ENCODE measurements around the gene P4HA1.

DNA sequence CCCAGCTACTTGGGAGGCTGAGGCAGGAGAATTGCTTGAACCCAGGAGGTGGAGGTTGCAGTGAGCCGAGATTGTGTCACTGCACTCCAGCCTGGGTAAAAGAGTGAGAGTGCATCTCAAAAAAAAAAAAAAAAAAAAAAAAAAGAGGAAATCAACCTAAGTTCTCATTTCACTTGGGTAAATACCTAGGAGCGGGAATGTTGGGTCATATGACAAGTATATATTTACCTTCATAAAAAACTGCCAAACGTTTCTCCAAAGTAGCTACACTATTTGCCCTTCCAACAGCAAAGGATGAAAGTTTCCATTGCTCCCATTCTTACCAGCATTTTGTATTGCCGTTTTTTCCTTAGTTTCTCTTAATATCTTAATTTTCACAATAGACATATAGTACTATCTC, 9.8 kb downstream of the P4HA1 start:
- TF ChIP-seq ZNF175 (CRISPR knock-in tag; IDR thresholded peaks at IDR 0.05; ENCODE audit: low read depth) (no peak), ETV5 (CRISPR knock-in tag; IDR thresholded peaks at IDR 0.05; ENCODE audit: low read depth) (no peak), RAD51 (IDR thresholded peaks at IDR 0.05; ENCODE audit: borderline replicate concordance, low read depth) (no peak), SP2 (IDR thresholded peaks at IDR 0.05; ENCODE audit: extremely low read depth, low read depth, low read length, poor library complexity, severe bottlenecking) (no peak), RB1 (IDR thresholded peaks at IDR 0.05; ENCODE audit: low read depth) (no peak), SMARCA5 (IDR thresholded peaks at IDR 0.05) (no peak), MAFF (IDR thresholded peaks at IDR 0.05; ENCODE audit: low read length) (no peak), MAZ (CRISPR knock-in tag; conservative IDR thresholded peaks at IDR 0.05 in 1 of 2, IDR thresholded peaks at IDR 0.05 in 1 of 2) (no peak), ZSCAN29 (IDR thresholded peaks at IDR 0.05) (no peak), HNRNPLL (IDR thresholded peaks at IDR 0.05; ENCODE audit: low read depth, low read length, poor library complexity, severe bottlenecking) (no peak), RERE (CRISPR knock-in tag; IDR thresholded peaks at IDR 0.05; ENCODE audit: borderline replicate concordance) (no peak), POLR2AphosphoS5 (IDR thresholded peaks at IDR 0.05; ENCODE audit: control insufficient read depth, insufficient read depth, low read depth, low read length) (no peak)
- TF ChIP-seq, protein P1, sequence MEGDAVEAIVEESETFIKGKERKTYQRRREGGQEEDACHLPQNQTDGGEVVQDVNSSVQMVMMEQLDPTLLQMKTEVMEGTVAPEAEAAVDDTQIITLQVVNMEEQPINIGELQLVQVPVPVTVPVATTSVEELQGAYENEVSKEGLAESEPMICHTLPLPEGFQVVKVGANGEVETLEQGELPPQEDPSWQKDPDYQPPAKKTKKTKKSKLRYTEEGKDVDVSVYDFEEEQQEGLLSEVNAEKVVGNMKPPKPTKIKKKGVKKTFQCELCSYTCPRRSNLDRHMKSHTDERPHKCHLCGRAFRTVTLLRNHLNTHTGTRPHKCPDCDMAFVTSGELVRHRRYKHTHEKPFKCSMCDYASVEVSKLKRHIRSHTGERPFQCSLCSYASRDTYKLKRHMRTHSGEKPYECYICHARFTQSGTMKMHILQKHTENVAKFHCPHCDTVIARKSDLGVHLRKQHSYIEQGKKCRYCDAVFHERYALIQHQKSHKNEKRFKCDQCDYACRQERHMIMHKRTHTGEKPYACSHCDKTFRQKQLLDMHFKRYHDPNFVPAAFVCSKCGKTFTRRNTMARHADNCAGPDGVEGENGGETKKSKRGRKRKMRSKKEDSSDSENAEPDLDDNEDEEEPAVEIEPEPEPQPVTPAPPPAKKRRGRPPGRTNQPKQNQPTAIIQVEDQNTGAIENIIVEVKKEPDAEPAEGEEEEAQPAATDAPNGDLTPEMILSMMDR (IDR thresholded peaks at IDR 0.05 in 2 of 3, conservative IDR thresholded peaks at IDR 0.05 in 1 of 3; ENCODE audit: insufficient read depth in 2 of 3, low read depth in 1 of 3, low read length in 3 of 3) = no peak
